HCT116 (cell line): ENCODE measurements around the gene GPLD1. TPM values are rescaled to one million over a fixed set of nuclear protein-coding genes. Genes with fewer than 3 reads are reported as not detected.

Experiments used
- ATAC-seq: fragments of 200-7000 bp; cut with Tn5 transposase; 2 replicates; pipeline ENCODE4 v1.9.1; 2020; ENCODE audit warnings: mild to moderate bottlenecking, moderate library complexity
- BruUV-seq: library from RNA; stranded (reverse); fragments of 400-500 nt; replicated peaks from 2 replicates; lab custom pipeline; 2021; lab: Mats Ljungman, UMichigan
- CTCF ChIA-PET: fragments of 300-600 bp; sonication (Branson Sonifier 250); formaldehyde crosslinking; loops from one replicate; lab custom pipeline; 2021; ENCODE audit warnings: antibody characterized with exemption; lab: Charles Lee
- POLR2A ChIA-PET: fragments of 300-600, 350-600 bp; sonication (Branson Sonifier 250); formaldehyde crosslinking; loops from one replicate; lab custom pipeline; 2021; ENCODE audit warnings: antibody characterized with exemption; lab: Charles Lee
- RAD21 ChIA-PET, 2 experiments: fragments of 300-600 bp; sonication (Branson Sonifier 250); formaldehyde crosslinking; loops; one replicate each; lab custom pipeline; 2023; ENCODE audit warnings: low total read pairs in 2 of 2; ENCODE audit not compliant: uncharacterized antibody in 2 of 2, unreplicated experiment in 2 of 2, low non-redundant PET in 1 of 2; lab: Charles Lee
- DNase-seq: peaks from one replicate; pipeline ENCODE4 v3.0.0-alpha.2; 2010; ENCODE audit warnings: low read depth, low spot score
- H2AFZ ChIP-seq: fragments of 200-600 bp; shearing (Covaris generic), sonication (generic); 2 replicates; pipeline ENCODE4 v1.6.1; 2017; ENCODE audit warnings: low read depth, mixed run types, mixed read lengths, antibody characterized with exemption, low read length; ENCODE audit not compliant: poor library complexity, severe bottlenecking
- H3K27ac ChIP-seq: 2 replicates; pipeline ENCODE4 v1.5.1; 2012; ENCODE audit warnings: low read depth, low read length
- H3K27me3 ChIP-seq: fragments of 200-600 bp; sonication (generic); 2 replicates; pipeline ENCODE4 v1.6.1; 2016; ENCODE audit warnings: mixed run types, low read length, mixed read lengths; ENCODE audit not compliant: insufficient read depth
- H3K36me3 ChIP-seq, 2 experiments: fragments of 200-500 bp in 1 of 2; fragments of 200-600 bp in 1 of 2; sonication (Bioruptor generic) in 1 of 2; sonication (generic) in 1 of 2; 2 replicates each; pipeline versions ENCODE4 v1.5.1 to v1.6.1; 2014 to 2016; ENCODE audit warnings: low read length in 2 of 2, inconsistent platforms in 1 of 2, mixed read lengths in 1 of 2, mixed run types in 1 of 2; ENCODE audit not compliant: insufficient read depth in 2 of 2, control insufficient read depth in 1 of 2
- H3K4me1 ChIP-seq, 2 experiments: fragments of 200-600 bp in 1 of 2; sonication (generic) in 1 of 2; 2 replicates each; pipeline versions ENCODE4 v1.5.1 to v1.6.1; 2012 to 2017; ENCODE audit warnings: low read length in 2 of 2, inconsistent platforms in 1 of 2, mild to moderate bottlenecking in 1 of 2, mixed read lengths in 1 of 2, mixed run types in 1 of 2, moderate library complexity in 1 of 2; ENCODE audit not compliant: insufficient read depth in 2 of 2, control insufficient read depth in 1 of 2
- H3K4me2 ChIP-seq: fragments of 200-600 bp; sonication (generic); 2 replicates; pipeline ENCODE4 v1.6.1; 2017; ENCODE audit warnings: mixed run types, low read length, mixed read lengths
- H3K4me3 ChIP-seq, 2 experiments: fragments of 200-600 bp in 1 of 2; sonication (generic) in 1 of 2; replicated peaks in 1 of 2; 2 replicates each; pipeline ENCODE4 v1.5.1; 2011 to 2016; ENCODE audit warnings: low read length in 2 of 2, control low read depth in 1 of 2, low read depth in 1 of 2, mild to moderate bottlenecking in 1 of 2, mixed read lengths in 1 of 2, mixed run types in 1 of 2
- H3K79me2 ChIP-seq: fragments of 200-600 bp; sonication (generic); 2 replicates; pipeline ENCODE4 v1.6.1; 2017; ENCODE audit warnings: mild to moderate bottlenecking, mixed run types, low read length, moderate library complexity, mixed read lengths; ENCODE audit not compliant: insufficient read depth
- H3K9ac ChIP-seq: fragments of 200-600 bp; sonication (generic); 2 replicates; pipeline ENCODE4 v1.6.1; 2016; ENCODE audit warnings: low read length, mixed read lengths
- H3K9me2 ChIP-seq: fragments of 200-600 bp; sonication (generic), shearing (Covaris generic); 2 replicates; pipeline ENCODE4 v1.6.1; 2017; ENCODE audit warnings: mixed run types, mild to moderate bottlenecking, moderate library complexity; ENCODE audit not compliant: insufficient read depth
- H3K9me3 ChIP-seq, 2 experiments: fragments of 200-500 bp in 1 of 2; fragments of 200-600 bp in 1 of 2; sonication (Bioruptor generic) in 1 of 2; sonication (generic) in 1 of 2; 2 replicates each; pipeline ENCODE4 v1.6.1; 2014 to 2017; ENCODE audit warnings: low read length in 2 of 2, mixed read lengths in 2 of 2, inconsistent platforms in 1 of 2, low read depth in 1 of 2, mild to moderate bottlenecking in 1 of 2, mixed run types in 1 of 2, moderate library complexity in 1 of 2; ENCODE audit not compliant: control insufficient read depth in 1 of 2, insufficient read depth in 1 of 2
- H4K20me1 ChIP-seq: fragments of 200-600 bp; sonication (generic), shearing (Covaris generic); 2 replicates; pipeline ENCODE4 v1.6.1; 2017; ENCODE audit warnings: mixed run types, mild to moderate bottlenecking, moderate library complexity; ENCODE audit not compliant: insufficient read depth
- CEBPB ChIP-seq: IDR thresholded peaks from 2 replicates; pipeline ENCODE4 v1.6.1; 2012; ENCODE audit warnings: low read depth
- ELF1 ChIP-seq: IDR thresholded peaks from 2 replicates; pipeline ENCODE4 v1.6.1; 2012; ENCODE audit warnings: low read depth, borderline replicate concordance
- EZH2 ChIP-seq: fragments of 200-600 bp; sonication (generic); IDR thresholded peaks from 2 replicates; pipeline ENCODE4 v1.6.1; 2017; ENCODE audit warnings: antibody characterized with exemption, mixed run types
- POLR2AphosphoS5 ChIP-seq: IDR thresholded peaks from 2 replicates; pipeline ENCODE4 v1.6.1; 2011; ENCODE audit warnings: mild to moderate bottlenecking, low read depth, low read length, moderate library complexity
- SRF ChIP-seq: IDR thresholded peaks from 2 replicates; pipeline ENCODE4 v1.6.1; 2012; ENCODE audit warnings: low read depth
- intact Hi-C: fragments of 100-400 bp; cut with micrococcal nuclease; formaldehyde crosslinking; loops from 2 replicates; pipeline ENCODE4 v1.10.0; 2022
- total RNA-seq: library from RNA; stranded (reverse); gene quantifications from one replicate; pipeline ENCODE4 v1.2.1, GENCODE V29; 2021; ENCODE audit not compliant: unreplicated experiment
- TF ChIP-seq, protein P1 (sequence below): IDR thresholded peaks from 2 replicates; pipeline ENCODE4 v1.6.1; 2012
- TF ChIP-seq, protein P2 (sequence below): IDR thresholded peaks from 2 replicates; pipeline ENCODE4 v1.6.1; 2012
- TF ChIP-seq, protein P3 (sequence below): IDR thresholded peaks from 2 replicates; pipeline ENCODE4 v1.6.1; 2012; ENCODE audit warnings: low read depth

The GPLD1 gene
- total RNA-seq, 1 experiment from 2014 or later = 2.1 TPM

DNA sequence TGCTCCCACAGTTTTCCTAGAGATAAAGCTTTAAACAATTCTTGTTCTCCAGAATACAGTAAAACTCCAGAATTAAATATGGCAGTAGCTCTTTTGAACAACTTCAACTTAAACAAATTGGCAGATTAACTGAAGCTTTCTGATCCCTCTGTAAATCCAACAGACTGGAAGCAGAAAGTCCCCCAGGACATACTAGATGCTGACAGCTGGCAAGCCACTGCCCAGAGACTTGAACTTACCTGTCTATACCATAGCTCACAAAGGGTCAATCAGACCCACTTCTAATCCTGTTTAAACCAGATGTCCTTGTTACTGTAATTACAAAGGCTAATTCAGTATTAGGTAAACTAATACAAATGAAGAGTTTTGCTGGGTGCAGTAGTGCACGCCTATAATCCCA is 12.3 kb downstream of the GPLD1 start:
- Histone ChIP-seq H4K20me1 (no peaks in the 10 kb centered on the region), H3K27me3 (no peaks in the 10 kb centered on the region), H3K4me2 (no peak overlapping the region), H3K4me3 (no peak overlapping the region), H3K9me3 (no peaks in the 10 kb centered on the region), H3K4me1 (0 out of 4 replicates have a peak, but pooled peaks cover 0 to 2% of the 10 kb centered on the region in 2 experiments), H3K9me2 (no peaks in the 10 kb centered on the region), H3K9ac (no peak overlapping the region), H2AFZ (no peak overlapping the region), H3K36me3 (no peaks in the 10 kb centered on the region), H3K79me2 (no peaks in the 10 kb centered on the region), H3K27ac (no peak overlapping the region)
- no peak for DNase-seq
- intact Hi-C loops = no loop called here
- no peak for ATAC-seq
- ChIA-PET POLR2A (no interaction called here), RAD21 (no interaction called here), CTCF (no interaction called here)
- no TSS peak for BruUV-seq
- TF ChIP-seq CEBPB (no peak), SRF (no peak), EZH2 (no peak), ELF1 (no peak), POLR2AphosphoS5 (no peak)
- TF ChIP-seq, protein P1, sequence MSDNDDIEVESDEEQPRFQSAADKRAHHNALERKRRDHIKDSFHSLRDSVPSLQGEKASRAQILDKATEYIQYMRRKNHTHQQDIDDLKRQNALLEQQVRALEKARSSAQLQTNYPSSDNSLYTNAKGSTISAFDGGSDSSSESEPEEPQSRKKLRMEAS = no peak
- TF ChIP-seq, protein P2, sequence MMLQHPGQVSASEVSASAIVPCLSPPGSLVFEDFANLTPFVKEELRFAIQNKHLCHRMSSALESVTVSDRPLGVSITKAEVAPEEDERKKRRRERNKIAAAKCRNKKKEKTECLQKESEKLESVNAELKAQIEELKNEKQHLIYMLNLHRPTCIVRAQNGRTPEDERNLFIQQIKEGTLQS = no peak
- TF ChIP-seq, protein P3, sequence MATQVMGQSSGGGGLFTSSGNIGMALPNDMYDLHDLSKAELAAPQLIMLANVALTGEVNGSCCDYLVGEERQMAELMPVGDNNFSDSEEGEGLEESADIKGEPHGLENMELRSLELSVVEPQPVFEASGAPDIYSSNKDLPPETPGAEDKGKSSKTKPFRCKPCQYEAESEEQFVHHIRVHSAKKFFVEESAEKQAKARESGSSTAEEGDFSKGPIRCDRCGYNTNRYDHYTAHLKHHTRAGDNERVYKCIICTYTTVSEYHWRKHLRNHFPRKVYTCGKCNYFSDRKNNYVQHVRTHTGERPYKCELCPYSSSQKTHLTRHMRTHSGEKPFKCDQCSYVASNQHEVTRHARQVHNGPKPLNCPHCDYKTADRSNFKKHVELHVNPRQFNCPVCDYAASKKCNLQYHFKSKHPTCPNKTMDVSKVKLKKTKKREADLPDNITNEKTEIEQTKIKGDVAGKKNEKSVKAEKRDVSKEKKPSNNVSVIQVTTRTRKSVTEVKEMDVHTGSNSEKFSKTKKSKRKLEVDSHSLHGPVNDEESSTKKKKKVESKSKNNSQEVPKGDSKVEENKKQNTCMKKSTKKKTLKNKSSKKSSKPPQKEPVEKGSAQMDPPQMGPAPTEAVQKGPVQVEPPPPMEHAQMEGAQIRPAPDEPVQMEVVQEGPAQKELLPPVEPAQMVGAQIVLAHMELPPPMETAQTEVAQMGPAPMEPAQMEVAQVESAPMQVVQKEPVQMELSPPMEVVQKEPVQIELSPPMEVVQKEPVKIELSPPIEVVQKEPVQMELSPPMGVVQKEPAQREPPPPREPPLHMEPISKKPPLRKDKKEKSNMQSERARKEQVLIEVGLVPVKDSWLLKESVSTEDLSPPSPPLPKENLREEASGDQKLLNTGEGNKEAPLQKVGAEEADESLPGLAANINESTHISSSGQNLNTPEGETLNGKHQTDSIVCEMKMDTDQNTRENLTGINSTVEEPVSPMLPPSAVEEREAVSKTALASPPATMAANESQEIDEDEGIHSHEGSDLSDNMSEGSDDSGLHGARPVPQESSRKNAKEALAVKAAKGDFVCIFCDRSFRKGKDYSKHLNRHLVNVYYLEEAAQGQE = no peak
